OCI-LY3 (cell line): Measurements from ENCODE around the gene ASIC5.

Source experiments
- CTCF ChIP-seq: fragments of 200-600, 300-600 bp; sonication (generic); IDR thresholded peaks from 2 replicates; pipeline ENCODE4 v1.5.1; 2014; ENCODE audit warnings: antibody characterized with exemption, low read length, low read depth
- EZH2phosphoT487 ChIP-seq: fragments of 200-600 bp; shearing (Covaris generic); IDR thresholded peaks from 2 replicates; pipeline ENCODE4 v1.6.1; 2018; ENCODE audit warnings: antibody characterized with exemption, mixed run types, low read depth

GRCh38 chr4:155889031-155889793 is 23.1 kb upstream of the ASIC5 start:
- no peak for TF ChIP-seq CTCF
- no peak for TF ChIP-seq EZH2phosphoT487
